ENCODE measurements around the gene SPTBN5.

DNA sequence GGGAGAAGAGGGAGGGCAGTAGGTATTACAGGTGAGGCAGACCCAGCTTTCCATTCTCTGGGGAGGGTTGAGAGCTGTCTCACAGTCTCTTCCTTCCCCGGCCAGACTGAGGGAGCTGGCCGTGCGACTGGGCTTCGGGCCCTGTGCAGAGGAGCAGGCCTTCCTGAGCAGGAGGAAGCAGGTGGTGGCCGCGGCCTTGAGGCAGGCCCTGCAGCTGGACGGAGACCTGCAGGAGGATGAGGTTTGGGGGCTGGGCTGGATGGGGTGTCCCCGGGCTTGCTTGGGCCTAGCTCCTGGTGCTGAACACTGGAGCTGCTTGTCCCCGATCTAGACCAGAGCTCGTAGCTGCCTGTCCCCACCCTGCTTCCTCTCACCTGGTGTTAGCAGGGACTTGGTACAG is 50.3 kb downstream of the SPTBN5 start:
- TF ChIP-seq EP300 (conservative IDR thresholded peaks at IDR 0.05; ENCODE audit: poor library complexity, severe bottlenecking) (no peak), SMC3 (conservative IDR thresholded peaks at IDR 0.05; ENCODE audit: poor library complexity) (no peak)
- TF ChIP-seq, protein P1, sequence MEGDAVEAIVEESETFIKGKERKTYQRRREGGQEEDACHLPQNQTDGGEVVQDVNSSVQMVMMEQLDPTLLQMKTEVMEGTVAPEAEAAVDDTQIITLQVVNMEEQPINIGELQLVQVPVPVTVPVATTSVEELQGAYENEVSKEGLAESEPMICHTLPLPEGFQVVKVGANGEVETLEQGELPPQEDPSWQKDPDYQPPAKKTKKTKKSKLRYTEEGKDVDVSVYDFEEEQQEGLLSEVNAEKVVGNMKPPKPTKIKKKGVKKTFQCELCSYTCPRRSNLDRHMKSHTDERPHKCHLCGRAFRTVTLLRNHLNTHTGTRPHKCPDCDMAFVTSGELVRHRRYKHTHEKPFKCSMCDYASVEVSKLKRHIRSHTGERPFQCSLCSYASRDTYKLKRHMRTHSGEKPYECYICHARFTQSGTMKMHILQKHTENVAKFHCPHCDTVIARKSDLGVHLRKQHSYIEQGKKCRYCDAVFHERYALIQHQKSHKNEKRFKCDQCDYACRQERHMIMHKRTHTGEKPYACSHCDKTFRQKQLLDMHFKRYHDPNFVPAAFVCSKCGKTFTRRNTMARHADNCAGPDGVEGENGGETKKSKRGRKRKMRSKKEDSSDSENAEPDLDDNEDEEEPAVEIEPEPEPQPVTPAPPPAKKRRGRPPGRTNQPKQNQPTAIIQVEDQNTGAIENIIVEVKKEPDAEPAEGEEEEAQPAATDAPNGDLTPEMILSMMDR (IDR thresholded peaks at IDR 0.05; ENCODE audit: poor library complexity, severe bottlenecking): no peak
- TF ChIP-seq, protein P2, sequence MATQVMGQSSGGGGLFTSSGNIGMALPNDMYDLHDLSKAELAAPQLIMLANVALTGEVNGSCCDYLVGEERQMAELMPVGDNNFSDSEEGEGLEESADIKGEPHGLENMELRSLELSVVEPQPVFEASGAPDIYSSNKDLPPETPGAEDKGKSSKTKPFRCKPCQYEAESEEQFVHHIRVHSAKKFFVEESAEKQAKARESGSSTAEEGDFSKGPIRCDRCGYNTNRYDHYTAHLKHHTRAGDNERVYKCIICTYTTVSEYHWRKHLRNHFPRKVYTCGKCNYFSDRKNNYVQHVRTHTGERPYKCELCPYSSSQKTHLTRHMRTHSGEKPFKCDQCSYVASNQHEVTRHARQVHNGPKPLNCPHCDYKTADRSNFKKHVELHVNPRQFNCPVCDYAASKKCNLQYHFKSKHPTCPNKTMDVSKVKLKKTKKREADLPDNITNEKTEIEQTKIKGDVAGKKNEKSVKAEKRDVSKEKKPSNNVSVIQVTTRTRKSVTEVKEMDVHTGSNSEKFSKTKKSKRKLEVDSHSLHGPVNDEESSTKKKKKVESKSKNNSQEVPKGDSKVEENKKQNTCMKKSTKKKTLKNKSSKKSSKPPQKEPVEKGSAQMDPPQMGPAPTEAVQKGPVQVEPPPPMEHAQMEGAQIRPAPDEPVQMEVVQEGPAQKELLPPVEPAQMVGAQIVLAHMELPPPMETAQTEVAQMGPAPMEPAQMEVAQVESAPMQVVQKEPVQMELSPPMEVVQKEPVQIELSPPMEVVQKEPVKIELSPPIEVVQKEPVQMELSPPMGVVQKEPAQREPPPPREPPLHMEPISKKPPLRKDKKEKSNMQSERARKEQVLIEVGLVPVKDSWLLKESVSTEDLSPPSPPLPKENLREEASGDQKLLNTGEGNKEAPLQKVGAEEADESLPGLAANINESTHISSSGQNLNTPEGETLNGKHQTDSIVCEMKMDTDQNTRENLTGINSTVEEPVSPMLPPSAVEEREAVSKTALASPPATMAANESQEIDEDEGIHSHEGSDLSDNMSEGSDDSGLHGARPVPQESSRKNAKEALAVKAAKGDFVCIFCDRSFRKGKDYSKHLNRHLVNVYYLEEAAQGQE (IDR thresholded peaks at IDR 0.05; ENCODE audit: borderline replicate concordance): no peak
